Stomach (tissue), 9 donors: ENCODE data around the gene OLIG3. TPM values are rescaled to one million over a fixed set of nuclear protein-coding genes. Genes with fewer than 3 reads are reported as not detected.

Source experiments
- DNase-seq, 2 donors: peaks; one replicate each; pipeline versions ENCODE4 v3.0.0 to v3.0.0-alpha.2; 2013 to 2019
- H3K27ac ChIP-seq, 5 donors: fragments of 200-600 bp in 4 of 5; sonication (generic) in 4 of 5; one replicate each; pipeline ENCODE4 v1.5.1; 2013 to 2019; ENCODE audit warnings: mild to moderate bottlenecking in 1 of 5, moderate library complexity in 1 of 5
- H3K27me3 ChIP-seq, 3 donors: fragments of 200-600 bp; sonication (generic); one replicate each; pipeline ENCODE4 v1.5.1; 2017 to 2019; ENCODE audit warnings: mixed run types in 1 of 3
- H3K36me3 ChIP-seq, 4 donors: fragments of 200-600 bp; sonication (generic); 1 replicate in 3 of 4; 2 replicates in 1 of 4; pipeline ENCODE4 v1.5.1; 2016 to 2019
- H3K4me1 ChIP-seq, 4 donors: fragments of 200-600 bp; sonication (generic); one replicate each; pipeline ENCODE4 v1.5.1; 2016 to 2019
- H3K4me3 ChIP-seq, 4 donors: fragments of 200-600 bp; sonication (generic) in 3 of 4; one replicate each; pipeline ENCODE4 v1.5.1; 2016 to 2019; ENCODE audit warnings: mild to moderate bottlenecking in 1 of 4
- H3K9me3 ChIP-seq, 4 donors: fragments of 200-600 bp; sonication (generic); one replicate each; pipeline ENCODE4 v1.5.1; 2016 to 2019
- CTCF ChIP-seq, 7 experiments: fragments of 450-650 bp in 4 of 7; fragments of 200-600 bp in 3 of 7; sonication (generic) in 3 of 7; IDR thresholded peaks; one replicate each; pipeline ENCODE4 v1.5.1; 2016 to 2019; ENCODE audit warnings: antibody characterized with exemption in 7 of 7, control low read depth in 2 of 7, mild to moderate bottlenecking in 1 of 7
- EP300 ChIP-seq: sonication (generic); formaldehyde crosslinking; IDR thresholded peaks from one replicate; pipeline ENCODE4 v1.6.1; 2017; ENCODE audit warnings: antibody characterized with exemption
- POLR2A ChIP-seq, 4 donors: fragments of 450-650 bp; IDR thresholded peaks; one replicate each; pipeline ENCODE4 v1.6.1; 2016; ENCODE audit warnings: antibody characterized with exemption in 4 of 4, control low read depth in 2 of 4, mild to moderate bottlenecking in 1 of 4, moderate library complexity in 1 of 4
- POLR2AphosphoS5 ChIP-seq, 3 donors: sonication (generic); formaldehyde crosslinking; IDR thresholded peaks; one replicate each; pipeline ENCODE4 v1.6.1; 2016; ENCODE audit warnings: antibody characterized with exemption in 3 of 3
- WGBS, 5 donors: extraction: QIAGEN DNeasy Blood & Tissue Kit in 3 of 5; methylation state at CpG; one replicate each; pipeline versions ENCODE4 v1.1.5 to v1.1.7; 2013 to 2018; 5-methylcytosine and 5-hydroxymethylcytosine counted together
- intact Hi-C: fragments of 100-400 bp; cut with DNase I; formaldehyde crosslinking; loops from one replicate; pipeline ENCODE4 v1.15.1; 2023; ENCODE audit warnings: low total_unique reads
- polyA plus RNA-seq, 3 donors: library from polyadenylated mRNA; stranded (reverse); fragments of 200-250 nt; gene quantifications; one replicate each; pipeline ENCODE4 v1.2.3, GENCODE V29; 2013
- total RNA-seq, 5 donors: library from RNA; depleted of rRNA; stranded (reverse); fragments of >200 nt; gene quantifications; one replicate each; pipeline versions ENCODE4 v1.1.0 to v1.2.3, GENCODE V29; 2014 to 2016
- donor health status: healthy with polysubstance abuse.
- donor health status: Bipolar disorder and iron deficiency.
- donor health status: healthy.

Gene OLIG3
- total and polyA plus RNA-seq, 8 donors, result not detected

GRCh38 chr6:137490961-137491360, 3.2 kb downstream of the OLIG3 start:
- DNase-seq, result no peak
- TF ChIP-seq POLR2AphosphoS5 (IDR thresholded peaks at IDR 0.05) (no peak), EP300 (no peak), CTCF (IDR thresholded peaks at IDR 0.05) (no peak), POLR2A (IDR thresholded peaks at IDR 0.05) (no peak)
- no peak overlapping the region for H3K4me3 ChIP-seq
- WGBS, 5 donors, result 57 to 86% (median 81%) methylated on average over 4 of the region's 4 CpGs
- H3K36me3 ChIP-seq, result no peaks in the 10 kb centered on the region
- intact Hi-C loops, result no loop called here
- H3K4me1 ChIP-seq, result peaks cover 20 to 63% (median 47%) of the 10 kb centered on the region in 4 donors
- H3K9me3 ChIP-seq, result peaks cover 0 to 16% (median 0%) of the 10 kb centered on the region in 4 donors
- peaks cover 46 to 100% (median 95%) of the 10 kb centered on the region in 3 donors for H3K27me3 ChIP-seq
- no peak overlapping the region for H3K27ac ChIP-seq

DNA sequence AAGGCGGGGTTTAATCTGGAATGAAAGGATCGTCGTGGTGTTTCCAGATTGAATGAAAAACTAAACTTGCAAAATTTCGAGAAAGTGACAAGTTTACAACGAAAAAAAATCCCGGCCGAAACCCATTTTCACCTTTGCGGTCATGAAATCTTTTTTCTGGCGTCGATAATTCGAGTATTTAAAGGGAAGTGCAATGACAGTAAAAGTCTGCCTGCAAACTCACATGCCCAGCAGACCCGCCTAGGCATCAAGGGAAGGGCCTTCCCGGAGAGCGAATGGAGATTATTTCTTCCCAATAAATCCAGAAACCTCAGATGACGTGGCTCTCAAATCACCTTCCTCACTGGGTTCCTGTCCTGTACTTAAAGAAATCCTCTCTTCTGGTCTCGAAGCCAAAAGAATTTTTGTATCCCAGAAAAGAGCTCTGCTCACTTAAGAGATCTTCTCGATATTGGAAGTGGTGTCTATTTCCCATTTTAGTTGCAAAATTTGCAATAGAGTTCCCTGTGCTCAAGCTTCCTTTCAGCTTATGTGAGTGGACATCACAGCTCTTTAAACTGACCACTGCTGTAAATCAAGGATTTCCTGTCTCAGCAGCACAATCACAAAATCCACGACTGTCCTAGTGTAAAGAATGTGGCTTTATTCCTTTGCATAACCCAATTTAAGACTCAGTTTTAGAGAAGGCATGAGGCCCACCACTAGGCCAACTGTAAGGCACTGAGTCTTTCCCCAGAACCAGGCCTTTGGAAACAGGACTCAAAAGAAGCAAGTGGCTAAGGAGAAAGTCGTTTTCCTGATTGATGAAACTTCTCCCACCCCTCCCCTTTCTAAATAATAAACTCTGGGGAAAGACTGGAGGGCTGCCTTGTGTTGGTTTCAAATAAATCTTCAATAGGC, 3.9 kb downstream of the OLIG3 start:
- 37 to 43% (median 40%) methylated on average over 19 of the region's 19 CpGs for WGBS, 5 donors
- H3K4me3 ChIP-seq, result no peak overlapping the region
- H3K27me3 ChIP-seq, result peaks cover 40 to 100% (median 88%) of the 10 kb centered on the region in 3 donors
- DNase-seq, result no peak
- H3K4me1 ChIP-seq, result peaks cover 20 to 56% (median 40%) of the 10 kb centered on the region in 4 donors
- no peak overlapping the region for H3K27ac ChIP-seq
- peaks cover 0 to 16% (median 0%) of the 10 kb centered on the region in 4 donors for H3K9me3 ChIP-seq
- no peak for TF ChIP-seq POLR2AphosphoS5 (IDR thresholded peaks at IDR 0.05)
- no peak for TF ChIP-seq CTCF (IDR thresholded peaks at IDR 0.05)
- TF ChIP-seq EP300, result no peak
- TF ChIP-seq POLR2A (IDR thresholded peaks at IDR 0.05), result no peak
- no peaks in the 10 kb centered on the region for H3K36me3 ChIP-seq
- intact Hi-C loops, result no loop called here

GRCh38 chr6:137489046-137490005, 4.9 kb downstream of the OLIG3 start:
- TF ChIP-seq CTCF (IDR thresholded peaks at IDR 0.05), result no peak
- no peak for TF ChIP-seq POLR2A (IDR thresholded peaks at IDR 0.05)
- TF ChIP-seq EP300, result no peak
- TF ChIP-seq POLR2AphosphoS5 (IDR thresholded peaks at IDR 0.05), result no peak
- Histone ChIP-seq H3K9me3 (peaks cover 0 to 16% (median 0%) of the 10 kb centered on the region in 4 donors), H3K4me3 (peak overlapping the region in 3 of 4 donors; percentile 2 to 33 (median 31)), H3K36me3 (no peaks in the 10 kb centered on the region), H3K27ac (no peak overlapping the region), H3K4me1 (peaks cover 20 to 46% (median 34%) of the 10 kb centered on the region in 4 donors), H3K27me3 (peaks cover 40 to 100% (median 78%) of the 10 kb centered on the region in 3 donors)
- intact Hi-C loops, result no loop called here
- DNase-seq, result no peak
- WGBS, 5 donors, result 14 to 19% (median 17%) methylated on average over 32 to 47 of the region's 47 CpGs
